Measurements from ENCODE around the gene PGAP1.

DNA sequence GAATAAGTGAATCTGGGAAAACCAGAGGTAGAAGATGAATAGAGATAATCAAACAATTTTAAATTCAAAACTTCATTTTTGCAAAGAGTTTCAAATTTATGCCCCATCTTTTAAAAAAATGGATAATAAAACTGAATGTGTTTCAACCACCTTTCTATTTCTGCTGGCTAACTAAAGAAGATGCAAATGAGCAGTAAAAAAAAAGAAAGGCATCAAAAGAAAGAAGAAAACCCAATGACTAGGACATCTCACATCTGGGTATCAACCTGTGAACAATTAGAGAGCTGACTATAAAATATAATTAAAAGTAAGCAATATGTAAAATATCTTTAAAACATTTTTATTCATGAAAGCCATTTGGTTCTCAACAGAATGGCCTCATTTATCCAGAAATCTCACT, 2.5 kb downstream of the PGAP1 start:
- TF ChIP-seq, protein P1, sequence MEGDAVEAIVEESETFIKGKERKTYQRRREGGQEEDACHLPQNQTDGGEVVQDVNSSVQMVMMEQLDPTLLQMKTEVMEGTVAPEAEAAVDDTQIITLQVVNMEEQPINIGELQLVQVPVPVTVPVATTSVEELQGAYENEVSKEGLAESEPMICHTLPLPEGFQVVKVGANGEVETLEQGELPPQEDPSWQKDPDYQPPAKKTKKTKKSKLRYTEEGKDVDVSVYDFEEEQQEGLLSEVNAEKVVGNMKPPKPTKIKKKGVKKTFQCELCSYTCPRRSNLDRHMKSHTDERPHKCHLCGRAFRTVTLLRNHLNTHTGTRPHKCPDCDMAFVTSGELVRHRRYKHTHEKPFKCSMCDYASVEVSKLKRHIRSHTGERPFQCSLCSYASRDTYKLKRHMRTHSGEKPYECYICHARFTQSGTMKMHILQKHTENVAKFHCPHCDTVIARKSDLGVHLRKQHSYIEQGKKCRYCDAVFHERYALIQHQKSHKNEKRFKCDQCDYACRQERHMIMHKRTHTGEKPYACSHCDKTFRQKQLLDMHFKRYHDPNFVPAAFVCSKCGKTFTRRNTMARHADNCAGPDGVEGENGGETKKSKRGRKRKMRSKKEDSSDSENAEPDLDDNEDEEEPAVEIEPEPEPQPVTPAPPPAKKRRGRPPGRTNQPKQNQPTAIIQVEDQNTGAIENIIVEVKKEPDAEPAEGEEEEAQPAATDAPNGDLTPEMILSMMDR (IDR thresholded peaks at IDR 0.05), result no peak
- TF ChIP-seq ZFX (IDR thresholded peaks at IDR 0.05; ENCODE audit: borderline replicate concordance), result no peak
